Activated CD8-positive, alpha-beta memory T cell treated with anti-CD3 and anti-CD28 coated beads for 48 hours (primary cell): Measurements from ENCODE around the gene GPR15LG.

Experiments used
- DNase-seq, 3 experiments: peaks; one replicate each; pipeline ENCODE4 v3.0.0-alpha.2; 2020; ENCODE audit warnings: low read depth in 2 of 3, low spot score in 2 of 3

The GPR15LG gene

DNA sequence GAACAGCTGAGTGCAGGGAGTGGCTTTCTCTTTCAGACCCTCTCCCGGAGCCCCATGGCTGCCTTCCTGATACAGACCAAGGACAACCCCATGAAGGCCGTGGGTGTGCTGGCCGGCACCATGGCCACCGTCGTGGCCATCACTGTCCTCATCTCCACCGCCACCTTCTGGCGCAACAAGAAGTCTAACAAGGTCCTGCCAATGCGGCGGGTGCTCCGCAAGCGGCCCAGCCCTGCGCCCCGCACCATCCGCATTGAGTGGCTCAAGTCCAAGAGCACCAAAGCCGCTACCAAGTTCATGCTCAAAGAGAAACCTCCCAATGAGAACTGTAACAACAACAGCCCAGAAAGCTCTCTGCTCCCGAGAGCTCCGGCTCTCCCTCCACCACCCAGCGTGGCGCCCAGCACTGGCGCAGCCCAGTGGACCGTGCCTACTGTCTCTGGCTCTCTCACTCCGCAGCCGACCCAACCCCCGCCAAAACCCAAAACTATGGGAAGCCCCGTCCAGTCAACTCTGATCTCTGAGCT is 40.5 kb downstream of the GPR15LG start:
- DNase-seq: no peak

DNA sequence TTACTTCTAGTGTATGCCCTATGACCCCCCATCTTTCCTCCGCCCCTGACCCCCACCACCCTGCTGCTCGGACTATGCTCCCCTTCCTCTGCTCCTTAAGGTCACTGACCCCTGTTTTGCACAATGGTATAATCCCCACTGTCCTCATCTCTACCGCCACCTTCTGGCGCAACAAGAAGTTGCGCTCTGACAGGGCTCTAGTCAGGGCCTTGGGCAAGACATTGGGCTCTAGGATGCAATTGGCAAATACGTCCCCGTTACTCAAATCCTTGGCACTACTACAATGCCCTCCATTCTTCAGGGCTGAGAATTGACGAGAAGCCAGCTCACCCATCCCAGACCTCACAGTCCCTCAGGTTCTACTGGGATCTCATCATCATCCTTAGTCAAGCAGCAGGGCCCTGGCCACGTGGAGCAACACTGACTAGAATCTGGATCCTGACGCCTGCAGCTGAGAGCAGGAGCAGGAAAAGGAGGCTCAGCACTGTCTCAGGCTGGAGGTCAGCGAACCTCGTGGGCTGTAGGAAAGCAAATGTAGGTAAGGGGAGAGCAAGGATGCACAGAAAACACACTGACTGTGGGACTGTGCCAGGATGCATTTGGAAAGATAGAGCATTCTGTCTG is 41.1 kb downstream of the GPR15LG start:
- DNase-seq: peak in 1 of 3 experiments; percentile 20

DNA sequence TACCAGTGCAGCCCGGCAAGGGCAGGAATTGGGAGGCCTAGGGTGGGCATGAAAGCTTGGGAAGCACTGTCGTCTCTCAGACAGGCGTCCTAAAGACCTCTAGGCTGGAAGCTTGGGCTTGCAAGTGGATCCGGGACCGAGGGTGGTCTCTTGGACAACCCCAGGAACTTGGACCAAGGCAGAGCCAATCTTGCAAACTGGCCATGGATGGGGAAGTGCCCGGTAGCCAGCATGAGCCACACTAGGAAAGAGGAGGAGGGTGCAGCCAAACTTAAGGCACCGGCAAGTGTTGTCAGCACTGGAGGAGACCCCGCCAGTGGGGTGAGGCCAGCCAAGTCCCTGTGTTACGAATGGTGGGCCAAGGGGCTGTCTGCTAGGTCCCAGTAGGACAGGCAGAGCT is 43.2 kb downstream of the GPR15LG start:
- no peak for DNase-seq

DNA sequence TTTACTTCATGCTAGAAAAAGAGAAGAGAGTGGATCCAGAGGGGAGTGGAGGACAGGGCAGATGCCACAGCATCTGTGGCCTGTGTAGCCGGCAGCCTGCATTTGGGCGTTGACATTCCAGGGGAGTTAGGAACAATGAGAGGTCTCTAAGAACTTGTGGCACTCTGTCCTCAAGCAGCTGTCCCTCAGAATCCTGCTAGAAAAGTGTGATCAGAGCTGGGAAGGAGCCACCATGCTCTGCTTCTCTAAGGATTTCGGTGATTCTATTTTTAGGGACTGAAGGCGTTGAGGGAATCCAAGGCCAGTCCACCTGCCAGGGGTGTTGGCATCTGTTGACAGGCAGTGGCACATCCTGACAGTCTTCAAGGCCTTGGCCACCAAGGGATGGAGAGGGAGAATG is 44.1 kb downstream of the GPR15LG start:
- DNase-seq: no peak

DNA sequence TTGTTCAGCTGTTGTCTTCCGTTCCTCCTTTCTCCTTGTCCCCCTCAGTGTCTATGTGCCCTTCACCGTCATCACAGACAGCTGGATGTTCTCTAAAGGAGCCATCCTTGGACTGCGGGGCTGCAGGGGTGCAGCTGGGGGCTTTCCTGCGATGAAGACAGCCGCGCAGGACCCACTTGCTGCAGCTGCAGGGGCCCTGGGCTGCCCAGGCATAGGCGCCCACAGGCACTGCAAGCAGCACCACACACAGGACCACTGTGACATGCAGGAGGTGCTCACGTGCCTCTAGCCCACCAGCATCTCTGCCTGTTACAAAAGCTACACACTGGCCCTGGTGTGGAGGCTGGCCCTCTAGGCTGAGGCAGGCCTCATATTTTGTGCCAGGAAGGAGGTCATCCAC is 48.3 kb downstream of the GPR15LG start:
- no peak for DNase-seq

DNA sequence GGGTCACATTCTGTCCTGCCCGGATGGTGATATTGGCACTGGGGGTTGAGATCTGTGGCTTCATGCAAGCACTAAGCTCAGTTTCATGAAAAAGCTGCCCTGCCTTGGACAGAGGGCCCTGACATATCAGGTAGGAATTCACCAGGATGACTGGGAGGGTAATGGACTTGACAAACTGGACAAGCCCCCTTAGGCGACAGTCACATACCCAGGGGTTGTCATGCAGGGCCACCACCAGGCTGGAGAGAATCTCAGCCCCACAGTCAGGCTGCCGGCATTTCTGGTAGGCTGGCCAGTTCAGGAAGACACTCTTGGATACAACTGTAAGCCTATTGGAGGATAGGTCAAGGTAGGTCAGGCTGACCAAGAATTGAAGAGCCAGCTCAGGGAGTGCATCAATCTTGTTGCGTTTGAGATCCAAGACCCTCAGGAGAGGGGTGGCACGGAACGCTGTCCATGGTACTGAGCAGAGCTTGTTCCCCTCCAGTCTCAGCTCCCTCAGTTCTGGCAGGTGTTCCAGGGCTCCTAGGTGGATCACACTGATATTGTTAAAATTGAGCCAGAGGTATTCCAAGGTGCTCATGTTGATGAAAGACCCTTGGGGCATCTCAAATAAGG is 50.9 kb downstream of the GPR15LG start:
- DNase-seq: no peak

DNA sequence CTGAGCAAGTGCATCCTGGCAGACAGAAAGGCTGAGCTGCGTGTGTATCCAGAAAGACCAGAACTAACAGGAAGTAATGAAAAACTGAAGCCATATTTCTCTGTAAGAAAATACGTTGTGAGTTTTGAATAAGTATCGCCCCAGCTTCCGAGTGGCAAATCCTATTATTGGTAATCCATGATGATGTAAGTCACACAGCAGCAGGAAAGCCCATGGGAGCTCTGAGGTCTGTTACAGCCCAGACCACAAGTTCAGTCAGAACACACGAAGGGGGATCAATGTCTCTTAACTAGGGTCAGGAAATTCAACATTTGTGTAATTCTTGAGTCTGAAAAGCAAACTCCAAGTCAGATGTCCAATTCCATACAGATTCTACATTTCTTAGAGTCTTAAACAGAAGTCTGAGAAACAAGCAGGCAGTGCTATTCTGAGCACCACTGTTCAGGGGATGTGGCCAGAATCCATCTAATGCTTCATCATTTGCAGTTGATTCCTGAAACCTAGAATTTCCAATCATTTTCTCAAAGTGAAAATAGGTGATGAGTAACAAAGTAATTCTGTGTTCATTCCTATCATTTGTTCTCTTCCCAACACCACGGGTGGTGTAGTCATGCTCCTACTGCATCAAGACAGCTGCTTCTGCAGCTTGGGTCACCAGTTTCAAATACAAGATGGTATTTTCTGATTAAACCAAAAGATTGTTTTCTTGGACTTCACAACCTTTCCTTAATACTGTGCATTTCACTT is 52.0 kb downstream of the GPR15LG start, which contains the start of gene LRIT2:
TSS of gene LRIT2 (minus strand) at position 118 of the 747 bp plus-strand sequence. CDS start at position 94, 24 bp downstream.
- DNase-seq: no peak

DNA sequence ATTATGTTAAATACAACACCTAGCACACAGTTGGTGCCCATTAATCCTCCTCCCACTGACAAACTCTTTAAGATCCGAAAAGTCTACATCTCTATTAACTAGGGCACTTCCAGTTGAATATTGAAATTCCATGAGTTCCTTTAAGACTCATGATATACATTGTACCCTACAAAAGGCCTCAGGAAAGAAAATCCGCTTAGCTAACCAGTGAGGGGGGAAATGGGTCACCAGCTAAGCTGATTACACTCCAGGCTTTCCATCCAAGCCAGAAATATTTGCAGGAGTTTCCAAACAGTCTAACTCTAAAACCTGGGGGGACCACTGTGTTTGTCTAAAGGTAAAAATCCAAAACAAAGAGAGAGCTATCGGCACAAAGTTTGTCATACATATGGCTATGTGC is 53.0 kb downstream of the GPR15LG start:
- no peak for DNase-seq

DNA sequence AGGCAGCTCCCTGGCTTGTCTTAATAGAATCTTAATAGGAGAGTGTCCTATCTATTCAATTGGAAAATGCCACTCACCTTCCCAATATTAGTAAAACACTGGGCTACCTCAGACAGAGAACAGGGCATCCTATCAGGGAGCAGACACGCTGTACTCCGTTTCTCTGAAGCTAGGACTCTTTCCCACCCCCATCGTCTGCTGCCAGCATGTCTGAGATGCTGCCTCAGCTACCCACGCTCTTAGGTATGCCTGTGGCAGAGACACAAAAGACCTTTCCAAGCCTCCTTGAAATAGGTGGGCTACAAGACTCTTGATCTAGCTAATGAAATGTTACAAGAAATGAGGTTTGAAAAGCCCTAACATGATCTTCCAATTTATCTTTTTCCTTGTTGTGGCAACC is 54.2 kb downstream of the GPR15LG start:
- DNase-seq: no peak

DNA sequence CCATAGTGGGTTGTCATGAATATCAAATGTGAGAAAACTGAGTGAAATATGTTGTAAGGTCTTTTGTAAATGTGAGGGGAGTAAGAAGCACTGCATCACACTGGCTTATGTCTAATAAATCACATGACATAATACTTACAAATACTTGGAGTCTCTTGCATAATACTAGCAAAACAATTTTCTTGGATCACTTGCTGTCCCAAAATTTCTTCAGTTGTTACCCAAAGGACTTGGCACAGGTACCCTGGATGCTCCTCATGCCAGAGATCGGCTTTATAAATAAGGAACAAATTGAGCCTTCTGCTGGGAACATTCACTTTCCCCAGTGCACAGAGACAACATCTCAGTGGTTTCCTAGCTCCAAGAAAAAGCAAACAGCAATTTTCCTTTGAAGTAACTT is 56.8 kb downstream of the GPR15LG start:
- DNase-seq: no peak

DNA sequence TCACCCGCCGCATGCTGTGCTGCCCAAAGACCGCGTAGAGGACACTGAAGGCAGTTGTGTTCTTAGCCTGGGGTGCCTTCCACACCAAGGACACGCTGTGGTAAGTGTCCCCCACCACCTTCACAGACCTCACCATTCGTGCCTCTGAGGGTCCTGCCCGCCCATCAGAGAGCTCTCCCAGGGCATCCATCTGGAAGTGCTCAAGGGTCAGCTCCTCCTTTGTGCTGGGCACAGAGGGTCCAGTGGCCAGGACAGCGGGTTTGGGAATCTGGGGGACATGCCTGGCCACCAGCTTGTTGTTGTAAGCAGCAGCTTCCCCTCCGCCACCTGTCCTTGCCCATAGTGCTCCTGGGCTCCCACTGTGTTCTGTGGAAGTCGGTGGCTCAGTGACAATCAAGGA is 58.8 kb downstream of the GPR15LG start:
- no peak for DNase-seq

DNA sequence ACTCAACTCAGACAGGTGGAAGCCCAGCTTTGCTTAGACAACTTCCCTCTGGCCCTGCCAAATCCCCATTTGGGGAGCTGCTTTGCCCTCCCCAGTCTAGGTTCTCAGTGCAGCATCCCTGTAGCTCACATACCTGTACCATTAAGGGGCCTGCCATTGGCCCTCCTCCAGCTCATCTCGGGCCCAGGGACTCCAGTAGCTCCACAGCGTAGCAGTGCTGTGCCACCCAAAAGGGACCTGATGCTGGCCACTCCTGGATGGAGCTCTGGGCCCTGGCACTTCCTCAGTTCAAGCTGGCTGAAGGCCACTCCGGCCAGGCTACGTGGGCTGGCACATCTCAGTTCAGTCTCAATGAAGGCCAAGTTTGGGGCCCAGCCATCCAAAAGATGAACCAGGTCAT is 60.3 kb downstream of the GPR15LG start:
- DNase-seq: no peak

DNA sequence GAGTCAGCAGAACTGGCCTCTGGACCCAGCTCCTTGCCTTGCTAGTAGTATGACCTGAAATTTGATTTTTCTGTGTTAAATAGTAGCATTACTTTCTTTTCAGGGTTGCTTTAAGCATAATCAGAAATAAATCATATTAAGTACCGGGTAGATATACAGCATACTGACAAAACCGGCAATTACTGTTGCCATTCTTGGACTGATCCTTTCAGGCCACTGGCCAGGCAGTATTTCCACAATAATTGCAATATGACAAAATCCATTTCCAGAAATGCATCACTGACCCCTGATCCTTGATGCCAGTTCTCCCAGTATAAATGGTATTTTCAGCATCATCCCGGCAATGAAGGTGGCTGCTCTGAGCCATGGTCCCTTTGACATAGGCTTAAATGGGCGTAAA is 60.9 kb downstream of the GPR15LG start:
- no peak for DNase-seq
